Stimulated activated CD4-positive, alpha-beta T cell treated with anti-CD3 and anti-CD28 coated beads, Interleukin-4, amount 100 ng/mL, for 24 hours (primary cell): ENCODE measurements around the gene NME1.

Experiments used
- DNase-seq: peaks from one replicate; pipeline ENCODE4 v3.0.0-alpha.2; 2020

The NME1 gene

GRCh38 chr17:51197754-51198153, 44.4 kb downstream of the NME1 start:
- DNase-seq = no peak

GRCh38 chr17:51200295-51200694, 46.9 kb downstream of the NME1 start:
- no peak for DNase-seq

GRCh38 chr17:51200846-51201245, 47.5 kb downstream of the NME1 start:
- no peak for DNase-seq

GRCh38 chr17:51203838-51204237, 50.5 kb downstream of the NME1 start:
- DNase-seq = no peak
